ENCODE data around the gene DGCR8.

- TF ChIP-seq TARDBP (IDR thresholded peaks at IDR 0.05) (no peak), FOXM1 (IDR thresholded peaks at IDR 0.05; ENCODE audit: borderline replicate concordance) (peak; percentile 1; the same call in 1 of the 2 replicates), HDGF (IDR thresholded peaks at IDR 0.05; ENCODE audit: borderline replicate concordance) (no peak), FOXA1 (IDR thresholded peaks at IDR 0.05) (no peak)
Observed at GRCh38 chr22:20080445-20080775, 369 bp downstream of the DGCR8 start.
